K562 (cell line): ENCODE data around the gene CTNS. TPM values are rescaled to one million over a fixed set of nuclear protein-coding genes. Genes with fewer than 3 reads are reported as not detected.

Experiments
- ATAC-seq: fragments of 200-7000 bp; cut with Tn5 transposase; 3 replicates; pipeline ENCODE4 v1.9.1; 2020; ENCODE audit warnings: moderate library complexity
- BruUV-seq: library from RNA; stranded (reverse); fragments of 400-500 nt; replicated peaks from 2 replicates; lab custom pipeline; 2021; lab: Mats Ljungman, UMichigan
- CTCF ChIA-PET: fragments of 300-600 bp; formaldehyde crosslinking; extraction: SDS; loops from one replicate; lab custom pipeline; 2021; ENCODE audit warnings: low intra/inter-chr PET ratio; lab: Yijun Ruan, JAX
- POLR2A ChIA-PET: fragments of 300-600, 350-650 bp; sonication (Branson Sonifier 250); formaldehyde crosslinking; extraction: SDS; loops from one replicate; lab custom pipeline; 2021; ENCODE audit warnings: antibody characterized with exemption, inconsistent platforms; lab: Yijun Ruan, JAX
- DNase-seq, 4 experiments: peaks; one replicate each; pipeline versions ENCODE4 v3.0.0 to v3.0.0-alpha.2; 2011 to 2018; ENCODE audit warnings: low spot score in 3 of 4, mixed read lengths in 3 of 4; ENCODE audit errors: extremely low read depth in 1 of 4
- FAIRE-seq: peaks from 2 replicates; lab custom pipeline; 2011; peaks lifted over from hg19 to GRCh38; lab: Jason Lieb, UNC
- H2AFZ ChIP-seq: 2 replicates; pipeline ENCODE4 v1.6.0; 2011; ENCODE audit warnings: low read depth, low read length, control low read depth, inconsistent platforms
- H3K27ac ChIP-seq: fragments of 200-600 bp; 3 replicates; pipeline ENCODE4 v1.8.0; 2011; ENCODE audit warnings: low read depth, mild to moderate bottlenecking, control low read depth, inconsistent platforms, low read length, moderate library complexity, mixed read lengths; ENCODE audit errors: extremely low read depth
- H3K27me3 ChIP-seq, 2 experiments: fragments of 300-600 bp in 1 of 2; 2 replicates in 1 of 2; 3 replicates in 1 of 2; pipeline versions ENCODE4 v1.6.0 to v1.8.0; 2011; ENCODE audit warnings: inconsistent platforms in 2 of 2, low read length in 2 of 2, mild to moderate bottlenecking in 1 of 2, mixed read lengths in 1 of 2, moderate library complexity in 1 of 2; ENCODE audit not compliant: control insufficient read depth in 2 of 2, insufficient read depth in 2 of 2
- H3K36me3 ChIP-seq: fragments of 300-600 bp; 3 replicates; pipeline ENCODE4 v1.8.0; 2011; ENCODE audit warnings: mild to moderate bottlenecking, low read length, inconsistent platforms; ENCODE audit not compliant: control insufficient read depth, insufficient read depth
- H3K4me1 ChIP-seq, 2 experiments: fragments of 200-600 bp in 1 of 2; replicated peaks in 1 of 2; 2 replicates in 1 of 2; 3 replicates in 1 of 2; pipeline versions ENCODE4 v1.5.1 to v1.8.0; 2011; ENCODE audit warnings: inconsistent platforms in 2 of 2, low read length in 2 of 2, mild to moderate bottlenecking in 1 of 2, mixed read lengths in 1 of 2, moderate library complexity in 1 of 2; ENCODE audit not compliant: control insufficient read depth in 2 of 2, insufficient read depth in 2 of 2
- H3K4me2 ChIP-seq: 2 replicates; pipeline ENCODE4 v1.6.1; 2011; ENCODE audit warnings: low read length, control low read depth, inconsistent platforms, mixed read lengths; ENCODE audit not compliant: insufficient read depth
- H3K4me3 ChIP-seq: fragments of 200-600 bp; sonication (generic), shearing (Covaris generic); 2 replicates; pipeline ENCODE4 v1.5.1; 2016; ENCODE audit warnings: control low read depth, inconsistent platforms
- H3K79me2 ChIP-seq: fragments of 200-600 bp; 3 replicates; pipeline ENCODE4 v1.8.0; 2011; ENCODE audit warnings: low read length, inconsistent platforms; ENCODE audit not compliant: control insufficient read depth, insufficient read depth
- H3K9ac ChIP-seq, 2 experiments: 2 replicates each; pipeline versions ENCODE4 v1.6.0 to v1.6.1; 2011; ENCODE audit warnings: low read depth in 2 of 2, low read length in 2 of 2, control low read depth in 1 of 2, inconsistent platforms in 1 of 2, mild to moderate bottlenecking in 1 of 2, mixed read lengths in 1 of 2; ENCODE audit not compliant: insufficient read depth in 1 of 2
- H3K9me1 ChIP-seq: one replicate; pipeline ENCODE4 v1.6.0; 2011; ENCODE audit warnings: inconsistent platforms, mild to moderate bottlenecking, low read length, moderate library complexity; ENCODE audit not compliant: control insufficient read depth, insufficient read depth
- H3K9me3 ChIP-seq: replicated peaks from 2 replicates; pipeline ENCODE4 v1.5.1; 2011; ENCODE audit warnings: low read depth, low read length, inconsistent platforms; ENCODE audit not compliant: control insufficient read depth, insufficient read depth
- H4K20me1 ChIP-seq: replicated peaks from 2 replicates; pipeline ENCODE4 v1.6.1; 2011; ENCODE audit warnings: low read length, inconsistent platforms, mixed read lengths; ENCODE audit not compliant: control insufficient read depth, insufficient read depth
- BCL6 ChIP-seq: fragments of 250-450 bp; sonication (Bioruptor Pico); IDR thresholded peaks from 2 replicates; pipeline ENCODE4 v1.4.0; 2020
- CBFA2T3 ChIP-seq: fragments of 450-650 bp; IDR thresholded peaks from 2 replicates; pipeline ENCODE4 v1.6.1; 2017
- HCFC1 ChIP-seq: IDR thresholded peaks from 2 replicates; pipeline ENCODE4 v1.6.1; 2012; ENCODE audit warnings: low read depth, low read length, improper control_type of control experiment
- HNRNPH1 ChIP-seq: fragments of 200-400 bp; formaldehyde crosslinking; optimal IDR thresholded peaks from 2 replicates; pipeline ENCODE3; 2017; ENCODE audit warnings: low read depth, mild to moderate bottlenecking, low read length, moderate library complexity
- KLF16 ChIP-seq: IDR thresholded peaks from 2 replicates; pipeline ENCODE4 v1.6.1; 2016; ENCODE audit warnings: antibody characterized with exemption
- MYC ChIP-seq, 2 experiments: fragments of 250-450 bp in 1 of 2; sonication (Bioruptor Pico) in 1 of 2; IDR thresholded peaks; 2 replicates each; pipeline versions ENCODE4 v1.5.1 to v1.6.1; 2012 to 2021; ENCODE audit warnings: low read depth in 2 of 2, borderline replicate concordance in 1 of 2, improper control_type of control experiment in 1 of 2, low read length in 1 of 2, mild to moderate bottlenecking in 1 of 2, moderate library complexity in 1 of 2
- PML ChIP-seq: IDR thresholded peaks from 2 replicates; pipeline ENCODE4 v1.6.1; 2012; ENCODE audit warnings: low read length, inconsistent platforms
- SIRT6 ChIP-seq: IDR thresholded peaks from one replicate; pipeline ENCODE4 v1.6.1; 2012; ENCODE audit warnings: low read depth, mild to moderate bottlenecking, control low read depth, inconsistent platforms, low read length, moderate library complexity
- SMARCA4 ChIP-seq: fragments of 450-650 bp; IDR thresholded peaks from 2 replicates; pipeline ENCODE4 v1.6.1; 2016
- TAF1 ChIP-seq: IDR thresholded peaks from 2 replicates; pipeline ENCODE4 v1.6.1; 2011; ENCODE audit warnings: mild to moderate bottlenecking, low read length, moderate library complexity; ENCODE audit not compliant: insufficient read depth, control insufficient read depth, severe bottlenecking; ENCODE audit errors: extremely low read depth
- ZFX ChIP-seq: sonication (generic); formaldehyde crosslinking; IDR thresholded peaks from 2 replicates; pipeline ENCODE4 v1.8.0; 2022; ENCODE audit warnings: mild to moderate bottlenecking, missing genetic modification reagents, moderate library complexity
- ZNF239 ChIP-seq: fragments of 250-450 bp; sonication (Bioruptor Pico); IDR thresholded peaks from 2 replicates; pipeline ENCODE4 v1.4.0; 2020; ENCODE audit warnings: mild to moderate bottlenecking
- ZNF347 ChIP-seq: fragments of 450-650 bp; formaldehyde crosslinking; IDR thresholded peaks from 2 replicates; pipeline ENCODE4 v1.4.0; 2020; ENCODE audit warnings: low read depth, mild to moderate bottlenecking, moderate library complexity
- ZNF668 ChIP-seq: fragments of 250-450 bp; sonication (Bioruptor Pico); IDR thresholded peaks from 2 replicates; pipeline ENCODE4 v1.8.0; 2022; ENCODE audit warnings: mild to moderate bottlenecking, inconsistent platforms
- ZNF79 ChIP-seq: fragments of 250-450 bp; sonication (Bioruptor Pico); IDR thresholded peaks from 2 replicates; pipeline ENCODE4 v1.4.0; 2020; ENCODE audit warnings: low read depth, mild to moderate bottlenecking, moderate library complexity
- WGBS: fragments of 100-300 bp; shearing (Covaris generic); methylation state at CpG from one replicate; pipeline ENCODE4 v1.1.6; 2016; ENCODE audit warnings: low coverage, mixed read lengths; ENCODE audit not compliant: insufficient coverage; ENCODE audit errors: missing lambda C conversion rate; 5-methylcytosine and 5-hydroxymethylcytosine counted together
- in situ Hi-C: fragments of 300-500 bp; cut with MboI; formaldehyde crosslinking; loops from 4 replicates; pipeline ENCODE4 v1.15.0; 2018; ENCODE audit warnings: inconsistent platforms, mixed read lengths
- intact Hi-C: fragments of 100-400 bp; cut with micrococcal nuclease; formaldehyde crosslinking; loops from 2 replicates; pipeline ENCODE4 v1.14.2; 2022
- polyA plus RNA-seq, 8 experiments: library from polyadenylated mRNA; depleted of rRNA in 4 of 8; stranded (reverse) in 5 of 8; unstranded in 3 of 8; fragments of >200 nt; fragmentation: Nextera tagmentation in 2 of 8; fragmentation: Illumina TruSeq in 1 of 8; extraction: Ambion mirVana in 2 of 8; extraction: Trizol in 1 of 8; gene quantifications; 2 replicates each; pipeline versions ENCODE4 v1.2.1 to v1.2.3, GENCODE V29; 2011 to 2014; ENCODE audit warnings: inconsistent platforms in 1 of 8, missing spikeins in 1 of 8
- total RNA-seq, 7 experiments: library from RNA; depleted of rRNA in 6 of 7; stranded (reverse); fragments of >200 nt in 6 of 7; fragmentation: Illumina TruSeq in 2 of 7; extraction: Trizol in 2 of 7; gene quantifications; 2 replicates each; pipeline versions ENCODE4 v1.2.1 to v1.2.3, GENCODE V29; 2011 to 2021; ENCODE audit warnings: low replicate concordance in 1 of 7
- TF ChIP-seq, protein P1 (sequence below): conservative IDR thresholded peaks from 2 replicates; pipeline ENCODE4 v1.6.1; 2011; ENCODE audit warnings: low read depth, mild to moderate bottlenecking, low read length; ENCODE audit not compliant: control insufficient read depth
- TF ChIP-seq, protein P2 (sequence below): fragments of 250-450 bp; sonication (Bioruptor Pico); IDR thresholded peaks from 2 replicates; pipeline ENCODE4 v1.5.0; 2021; ENCODE audit warnings: mild to moderate bottlenecking, moderate library complexity

The CTNS gene
- total and polyA plus RNA-seq, 9 of the 15 experiments (the other 6 are each of a cell fraction or from before 2014, with no cell fraction given), result 0.66 to 8.4 (median 4.9) TPM

DNA sequence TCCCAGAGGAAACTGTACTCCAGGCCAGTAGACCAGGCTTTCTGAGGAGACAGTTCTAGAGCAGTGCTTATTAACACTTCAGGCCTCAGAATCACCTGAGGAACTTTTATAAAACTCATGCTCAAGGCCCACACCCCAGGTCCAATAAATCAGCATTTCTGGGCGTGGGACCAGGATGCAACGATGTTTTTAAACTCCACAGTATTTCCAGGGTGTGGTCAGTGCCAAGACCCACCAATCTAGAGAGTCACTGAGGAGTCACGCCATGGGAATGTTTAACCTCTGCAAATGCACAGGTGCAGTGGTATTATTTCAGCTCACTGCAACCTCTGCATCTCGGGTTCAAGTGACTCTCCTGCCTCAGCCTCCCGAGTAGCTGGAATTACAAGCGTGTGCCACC lies 23.4 kb upstream of the CTNS start (continued):
- no peak for TF ChIP-seq ZNF239 (CRISPR knock-in tag)
- TF ChIP-seq ZNF347, result no peak
- no peak for TF ChIP-seq MYC (IDR thresholded peaks at IDR 0.05; ENCODE audit: low read depth, low read length)
- no peak for TF ChIP-seq MYC (CRISPR knock-in tag; IDR thresholded peaks at IDR 0.05; ENCODE audit: borderline replicate concordance, low read depth)
- TF ChIP-seq KLF16, result no peak
- TF ChIP-seq ZNF79, result no peak
- TF ChIP-seq, protein P1, sequence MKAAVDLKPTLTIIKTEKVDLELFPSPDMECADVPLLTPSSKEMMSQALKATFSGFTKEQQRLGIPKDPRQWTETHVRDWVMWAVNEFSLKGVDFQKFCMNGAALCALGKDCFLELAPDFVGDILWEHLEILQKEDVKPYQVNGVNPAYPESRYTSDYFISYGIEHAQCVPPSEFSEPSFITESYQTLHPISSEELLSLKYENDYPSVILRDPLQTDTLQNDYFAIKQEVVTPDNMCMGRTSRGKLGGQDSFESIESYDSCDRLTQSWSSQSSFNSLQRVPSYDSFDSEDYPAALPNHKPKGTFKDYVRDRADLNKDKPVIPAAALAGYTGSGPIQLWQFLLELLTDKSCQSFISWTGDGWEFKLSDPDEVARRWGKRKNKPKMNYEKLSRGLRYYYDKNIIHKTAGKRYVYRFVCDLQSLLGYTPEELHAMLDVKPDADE, result no peak

DNA sequence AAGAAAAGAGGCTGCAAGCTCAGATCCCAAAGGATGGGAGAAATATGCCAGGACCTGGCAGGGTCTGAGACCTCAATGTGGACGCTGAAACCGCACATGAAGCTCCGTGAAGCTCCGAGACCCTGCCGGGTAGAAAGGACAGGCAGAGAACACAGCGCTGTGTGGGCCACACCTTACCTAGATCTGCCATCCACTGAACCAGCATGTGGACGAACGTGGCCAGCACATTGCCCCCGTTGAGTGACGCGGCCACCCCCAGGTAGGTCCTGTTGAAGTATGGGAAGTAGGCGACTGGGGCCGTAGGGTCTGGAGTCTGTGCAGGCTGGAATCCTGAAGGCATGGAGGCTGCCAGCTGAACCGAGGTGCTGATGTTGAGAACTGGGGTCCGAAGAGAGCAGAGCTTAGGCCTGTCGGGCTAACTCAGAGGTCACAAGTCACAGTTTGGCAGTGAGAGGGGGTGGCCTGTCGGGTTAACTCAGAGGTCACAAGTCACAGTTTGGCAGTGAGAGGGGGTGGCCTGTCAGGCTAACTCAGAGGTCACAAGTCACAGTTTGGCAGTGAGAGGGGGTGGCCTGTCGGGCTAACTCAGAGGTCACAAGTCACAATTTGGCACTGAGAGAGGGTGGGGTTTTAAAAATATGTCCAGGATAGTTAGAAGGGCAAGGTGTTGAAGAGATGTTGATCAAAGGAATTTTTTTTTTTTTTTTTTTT lies 21.2 kb upstream of the CTNS start:
- H3K9me3 ChIP-seq, result 0 out of 2 replicates have a peak, but pooled peaks cover 1% of the 10 kb centered on the region
- H3K27ac ChIP-seq, result no peak overlapping the region
- DNase-seq (no peak), FAIRE-seq (no peak), ATAC-seq (no peak)
- WGBS, result 96% methylated on average over 14 of the region's 18 CpGs
- no peaks in the 10 kb centered on the region for H4K20me1 ChIP-seq
- in situ Hi-C loops (no loop called here), intact Hi-C loops (no loop called here)
- TF ChIP-seq SIRT6, result no peak
- no peak for TF ChIP-seq HCFC1
- TF ChIP-seq SMARCA4, result no peak
- no peak for TF ChIP-seq CBFA2T3
- TF ChIP-seq PML, result no peak
- TF ChIP-seq ZFX, result no peak
- TF ChIP-seq ZNF668 (CRISPR knock-in tag), result no peak
- no peak for TF ChIP-seq BCL6 (CRISPR knock-in tag)
- no peak for TF ChIP-seq HNRNPH1
- TF ChIP-seq, protein P2, sequence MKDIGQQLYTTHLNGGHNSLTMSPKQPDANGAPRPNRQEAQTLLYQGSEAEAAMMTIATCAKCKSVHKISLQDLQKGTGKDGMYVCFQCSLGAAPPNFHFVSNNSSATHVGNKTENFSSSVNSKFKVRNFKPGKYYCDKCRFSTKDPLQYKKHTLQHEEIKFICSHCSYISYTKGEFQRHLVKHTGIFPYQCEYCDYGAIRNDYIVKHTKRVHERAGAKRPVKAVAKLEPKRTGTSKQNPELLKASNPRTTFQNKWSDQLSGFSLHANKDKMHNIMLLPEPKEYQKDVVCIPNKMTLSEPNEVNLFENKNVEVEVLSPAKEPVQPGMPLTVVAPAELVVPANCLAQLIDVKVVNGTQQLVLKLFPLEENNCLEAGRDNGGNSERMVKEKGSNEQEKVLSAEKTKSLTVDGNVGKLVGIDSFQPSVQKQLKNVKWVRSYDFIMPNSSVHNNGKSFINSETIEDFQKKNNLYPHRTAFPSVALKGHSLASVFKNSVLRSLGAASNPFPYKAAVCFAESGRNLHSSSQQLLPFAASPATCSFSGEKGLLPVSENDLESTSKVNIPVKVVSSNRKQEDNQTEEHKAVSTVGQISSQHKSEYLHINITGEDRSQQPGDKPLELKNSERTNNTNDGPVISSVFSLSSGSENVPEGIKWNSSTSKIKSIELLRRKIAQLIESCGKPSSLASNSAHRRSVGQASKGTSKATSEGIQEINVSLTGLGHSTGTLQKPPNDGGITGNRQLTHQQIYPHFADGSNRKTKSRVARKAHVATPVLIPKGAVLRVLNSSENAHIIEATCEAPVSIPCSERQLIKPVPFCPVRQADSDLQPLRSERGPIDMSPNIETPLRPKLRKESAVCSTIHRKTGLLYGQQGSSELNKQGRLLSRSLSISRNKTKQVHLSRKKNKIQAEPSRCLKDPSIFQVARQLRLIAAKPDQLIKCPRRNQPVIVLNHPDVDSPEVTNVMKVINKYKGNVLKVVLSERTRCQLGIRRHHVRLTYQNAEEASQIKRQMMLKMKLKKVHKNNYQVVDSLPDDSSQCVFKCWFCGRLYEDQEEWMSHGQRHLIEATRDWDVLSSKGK, result no peak
- TF ChIP-seq TAF1, result no peak
- no TSS peak for BruUV-seq
- no peaks in the 10 kb centered on the region for H3K9me1 ChIP-seq
- H3K27me3 ChIP-seq, result no peaks in the 10 kb centered on the region
- H3K36me3 ChIP-seq, result peaks cover 48% of the 10 kb centered on the region; the same call in 2 of the 3 replicates
- no peak overlapping the region for H3K9ac ChIP-seq
- H2AFZ ChIP-seq, result no peak overlapping the region
- H3K79me2 ChIP-seq, result no peaks in the 10 kb centered on the region
- ChIA-PET POLR2A (interaction anchor here (0.6 to 0.7 kb wide), 2 partner anchors 394 to 448 kb away, joined by 3 read pairs; no protein-coding TSS in a partner anchor), CTCF (no interaction called here)
- no peak overlapping the region for H3K4me2 ChIP-seq
- no peak overlapping the region for H3K4me3 ChIP-seq
- no peaks in the 10 kb centered on the region for H3K4me1 ChIP-seq
